Measurements from ENCODE around the gene NLGN1. TPM values are rescaled to one million over a fixed set of nuclear protein-coding genes. Genes with fewer than 3 reads are reported as not detected.

The NLGN1 gene
- total and polyA plus RNA-seq, 2 of the 13 experiments (the other 11 are each of a cell fraction or from before 2014, with no cell fraction given): not detected

DNA sequence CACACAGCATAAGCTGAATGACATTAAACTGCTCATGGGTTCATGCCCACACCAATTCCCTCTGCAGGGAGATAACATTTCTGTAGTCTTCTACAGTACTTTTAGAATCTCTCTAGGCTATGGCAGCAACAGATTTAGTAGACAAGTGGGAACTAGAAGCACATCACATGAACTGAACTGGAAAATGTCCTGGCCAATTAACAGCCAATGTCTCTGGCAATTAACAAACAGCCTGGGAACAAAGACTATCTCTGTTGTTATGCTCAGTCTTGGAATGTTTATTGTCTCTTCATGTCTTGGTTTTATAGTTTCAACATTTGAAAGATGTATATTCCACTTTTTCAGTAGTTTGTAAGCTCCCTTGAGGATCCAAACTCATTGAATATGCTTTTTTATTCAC is 938.4 kb downstream of the NLGN1 start:
- intact Hi-C loops (cut with micrococcal nuclease; ENCODE audit: unreplicated experiment) (no loop called here), in situ Hi-C loops (cut with HindIII; ENCODE audit: extremely low pct_ligation_motif_present, low pct_unique_long_range_greater_than_20kb) (no loop called here)
- H4K20me1 ChIP-seq (ENCODE audit: insufficient read depth, low read length): no peaks in the 10 kb centered on the region
- ChIA-PET CTCF (ENCODE audit: low intra/inter-chr PET ratio, low total read pairs) (no interaction called here), POLR2A (no interaction called here)
- no peak overlapping the region for H3K9ac ChIP-seq (ENCODE audit: insufficient read depth, low read depth, low read length)
- no peak for ATAC-seq
- no peaks in the 10 kb centered on the region for H3K27me3 ChIP-seq (ENCODE audit: control insufficient read depth in 1 of 2, insufficient read depth in 2 of 2, low read length in 2 of 2)
- FAIRE-seq: no peak
- TF ChIP-seq ZNF326 (CRISPR knock-in tag; IDR thresholded peaks at IDR 0.05; ENCODE audit: borderline replicate concordance) (no peak), RFX5 (IDR thresholded peaks at IDR 0.05; ENCODE audit: low read depth, low read length) (no peak), NFIB (CRISPR knock-in tag; IDR thresholded peaks at IDR 0.05; ENCODE audit: borderline replicate concordance) (no peak), ZNF691 (CRISPR knock-in tag; IDR thresholded peaks at IDR 0.05; ENCODE audit: borderline replicate concordance, low read depth) (no peak), ZNF12 (CRISPR knock-in tag; IDR thresholded peaks at IDR 0.05) (no peak)
- TF ChIP-seq, protein P1, sequence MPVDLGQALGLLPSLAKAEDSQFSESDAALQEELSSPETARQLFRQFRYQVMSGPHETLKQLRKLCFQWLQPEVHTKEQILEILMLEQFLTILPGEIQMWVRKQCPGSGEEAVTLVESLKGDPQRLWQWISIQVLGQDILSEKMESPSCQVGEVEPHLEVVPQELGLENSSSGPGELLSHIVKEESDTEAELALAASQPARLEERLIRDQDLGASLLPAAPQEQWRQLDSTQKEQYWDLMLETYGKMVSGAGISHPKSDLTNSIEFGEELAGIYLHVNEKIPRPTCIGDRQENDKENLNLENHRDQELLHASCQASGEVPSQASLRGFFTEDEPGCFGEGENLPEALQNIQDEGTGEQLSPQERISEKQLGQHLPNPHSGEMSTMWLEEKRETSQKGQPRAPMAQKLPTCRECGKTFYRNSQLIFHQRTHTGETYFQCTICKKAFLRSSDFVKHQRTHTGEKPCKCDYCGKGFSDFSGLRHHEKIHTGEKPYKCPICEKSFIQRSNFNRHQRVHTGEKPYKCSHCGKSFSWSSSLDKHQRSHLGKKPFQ (CRISPR knock-in tag; IDR thresholded peaks at IDR 0.05; ENCODE audit: insufficient replicate concordance): no peak
- H3K4me3 ChIP-seq (replicated peaks in 1 of 3; ENCODE audit: insufficient read depth in 1 of 3, low read depth in 2 of 3, low read length in 3 of 3): no peak overlapping the region
- H3K9me3 ChIP-seq (ENCODE audit: low read length): no peaks in the 10 kb centered on the region
- H3K4me2 ChIP-seq (ENCODE audit: low read depth, low read length): no peak overlapping the region
- no peak for DNase-seq (ENCODE audit: low spot score)
- no TSS peak for BruUV-seq (replicated peaks)
- no peaks in the 10 kb centered on the region for H3K79me2 ChIP-seq (ENCODE audit: insufficient read depth, low read length)
- H3K36me3 ChIP-seq (replicated peaks in 1 of 2; ENCODE audit: control insufficient read depth in 1 of 2, insufficient read depth in 2 of 2, low read length in 2 of 2): no peaks in the 10 kb centered on the region
- H3K27ac ChIP-seq (ENCODE audit: extremely low read length, insufficient read depth, low read length): no peak overlapping the region
- no peak overlapping the region for H2AFZ ChIP-seq (ENCODE audit: low read length)
- H3K4me1 ChIP-seq (ENCODE audit: insufficient read depth, low read length): no peaks in the 10 kb centered on the region

Small RNAs within 50 kb of the gene (small RNA-seq; reads per million reads assigned to genes)
- gene RN7SKP234 (ENCODE audit: insufficient read depth in 2 of 3, insufficient read length in 3 of 3, low read depth in 2 of 3, low replicate concordance in 1 of 3): 0 reads per million in 3 experiments
